Measurements from ENCODE around the gene BEND6. TPM values are rescaled to one million over a fixed set of nuclear protein-coding genes. Genes with fewer than 3 reads are reported as not detected.

The BEND6 gene
- total RNA-seq, 3 donors from 2014 or later: 0.17 to 1.4 (median 0.31) TPM

DNA sequence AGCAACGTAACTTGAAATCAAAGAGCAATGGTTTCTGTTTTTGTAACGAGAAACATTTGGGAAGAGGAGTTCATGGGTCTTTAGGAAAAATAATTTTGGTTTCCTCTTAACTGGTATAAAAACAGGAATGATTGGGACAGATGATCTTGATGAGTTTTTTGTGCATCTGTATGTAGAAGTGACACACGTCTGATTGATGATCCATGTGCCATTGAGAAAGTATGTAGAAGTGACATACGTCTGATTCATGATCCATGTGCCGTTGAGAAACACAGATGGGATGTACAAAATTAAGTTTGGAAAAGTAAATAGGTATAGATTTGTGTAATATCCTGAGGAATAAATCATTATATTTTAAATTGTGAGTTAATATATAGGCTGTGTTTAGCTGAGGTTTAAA is 93.7 kb downstream of the BEND6 start:
- no peak for ATAC-seq
- no peak for DNase-seq
- H3K9me3 ChIP-seq: no peaks in the 10 kb centered on the region
- H3K4me1 ChIP-seq (ENCODE audit: low read depth): no peaks in the 10 kb centered on the region
- H3K36me3 ChIP-seq (ENCODE audit: low read depth): no peaks in the 10 kb centered on the region
- no peak overlapping the region for H3K4me3 ChIP-seq
- TF ChIP-seq, protein P1, sequence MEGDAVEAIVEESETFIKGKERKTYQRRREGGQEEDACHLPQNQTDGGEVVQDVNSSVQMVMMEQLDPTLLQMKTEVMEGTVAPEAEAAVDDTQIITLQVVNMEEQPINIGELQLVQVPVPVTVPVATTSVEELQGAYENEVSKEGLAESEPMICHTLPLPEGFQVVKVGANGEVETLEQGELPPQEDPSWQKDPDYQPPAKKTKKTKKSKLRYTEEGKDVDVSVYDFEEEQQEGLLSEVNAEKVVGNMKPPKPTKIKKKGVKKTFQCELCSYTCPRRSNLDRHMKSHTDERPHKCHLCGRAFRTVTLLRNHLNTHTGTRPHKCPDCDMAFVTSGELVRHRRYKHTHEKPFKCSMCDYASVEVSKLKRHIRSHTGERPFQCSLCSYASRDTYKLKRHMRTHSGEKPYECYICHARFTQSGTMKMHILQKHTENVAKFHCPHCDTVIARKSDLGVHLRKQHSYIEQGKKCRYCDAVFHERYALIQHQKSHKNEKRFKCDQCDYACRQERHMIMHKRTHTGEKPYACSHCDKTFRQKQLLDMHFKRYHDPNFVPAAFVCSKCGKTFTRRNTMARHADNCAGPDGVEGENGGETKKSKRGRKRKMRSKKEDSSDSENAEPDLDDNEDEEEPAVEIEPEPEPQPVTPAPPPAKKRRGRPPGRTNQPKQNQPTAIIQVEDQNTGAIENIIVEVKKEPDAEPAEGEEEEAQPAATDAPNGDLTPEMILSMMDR (IDR thresholded peaks at IDR 0.05): no peak
- intact Hi-C loops (cut with DNase I, micrococcal nuclease): no loop called here

DNA sequence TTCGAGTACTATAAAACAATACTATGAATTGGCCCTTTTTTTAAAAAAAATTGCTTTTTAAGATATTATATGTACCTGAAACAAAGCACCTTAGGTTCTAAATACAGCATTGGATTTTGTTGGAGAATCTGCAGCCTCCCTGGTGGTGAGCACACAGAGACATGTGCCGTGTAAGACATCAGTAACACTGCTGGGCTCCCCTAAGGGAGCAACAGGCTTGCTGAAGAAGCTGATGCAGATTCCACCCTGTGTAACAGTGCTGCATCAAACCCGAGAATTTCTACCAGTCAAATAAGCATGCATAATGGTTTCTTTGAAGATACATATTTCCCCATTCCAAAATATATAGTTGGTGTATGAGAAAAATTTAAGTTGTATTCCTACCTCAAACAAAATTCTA is 108.9 kb downstream of the BEND6 start:
- intact Hi-C loops (cut with DNase I, micrococcal nuclease): no loop called here
- no peak for DNase-seq
- no peak for ATAC-seq
- H3K4me1 ChIP-seq (ENCODE audit: low read depth): no peaks in the 10 kb centered on the region
- H3K4me3 ChIP-seq: no peak overlapping the region
- H3K36me3 ChIP-seq (ENCODE audit: low read depth): no peaks in the 10 kb centered on the region
- TF ChIP-seq, protein P1 (IDR thresholded peaks at IDR 0.05): no peak
- H3K9me3 ChIP-seq: no peaks in the 10 kb centered on the region

DNA sequence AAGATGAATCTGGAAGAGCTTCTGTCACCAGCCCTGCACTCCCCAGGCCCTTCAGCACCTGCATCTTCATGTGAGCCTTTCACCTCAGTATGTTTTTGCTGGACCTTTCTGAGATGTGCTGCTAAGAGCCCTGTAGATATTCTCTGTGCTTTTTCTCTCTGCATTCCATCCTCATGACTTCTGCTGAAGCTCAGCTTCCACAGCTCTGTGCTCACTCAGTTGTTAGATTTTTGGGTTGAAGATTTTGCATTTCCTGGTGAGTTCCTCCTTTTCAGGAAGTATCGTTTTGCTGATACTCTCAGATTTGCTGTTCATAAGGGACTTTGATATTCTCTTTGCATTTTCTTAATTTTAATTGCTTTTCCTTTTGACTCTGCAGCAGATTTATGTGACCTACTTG is 109.9 kb downstream of the BEND6 start:
- H3K4me1 ChIP-seq (ENCODE audit: low read depth): no peaks in the 10 kb centered on the region
- ATAC-seq: no peak
- H3K4me3 ChIP-seq: no peak overlapping the region
- H3K9me3 ChIP-seq: no peaks in the 10 kb centered on the region
- no peaks in the 10 kb centered on the region for H3K36me3 ChIP-seq (ENCODE audit: low read depth)
- TF ChIP-seq, protein P1 (IDR thresholded peaks at IDR 0.05): no peak
- no peak for DNase-seq
- intact Hi-C loops (cut with DNase I, micrococcal nuclease): no loop called here

DNA sequence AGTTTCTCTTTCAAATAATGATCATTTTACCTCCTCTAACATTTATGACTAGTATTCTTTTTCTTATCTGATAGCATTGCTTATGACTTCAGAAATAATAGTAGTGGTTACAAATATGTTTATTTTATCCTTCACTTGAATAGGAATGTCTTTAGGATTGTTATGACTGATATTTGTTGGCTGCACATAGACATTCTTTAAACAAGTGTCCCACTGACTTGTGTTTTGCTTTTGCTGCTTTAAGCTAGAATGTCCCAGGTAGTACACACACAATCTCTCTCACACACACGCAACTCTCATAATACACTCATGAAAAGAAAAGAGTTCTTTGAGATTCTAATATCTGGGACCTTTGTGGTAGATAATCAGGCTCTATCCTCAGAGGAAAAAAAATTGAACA is 113.2 kb downstream of the BEND6 start:
- DNase-seq: no peak
- TF ChIP-seq, protein P1 (IDR thresholded peaks at IDR 0.05): no peak
- ATAC-seq: no peak

DNA sequence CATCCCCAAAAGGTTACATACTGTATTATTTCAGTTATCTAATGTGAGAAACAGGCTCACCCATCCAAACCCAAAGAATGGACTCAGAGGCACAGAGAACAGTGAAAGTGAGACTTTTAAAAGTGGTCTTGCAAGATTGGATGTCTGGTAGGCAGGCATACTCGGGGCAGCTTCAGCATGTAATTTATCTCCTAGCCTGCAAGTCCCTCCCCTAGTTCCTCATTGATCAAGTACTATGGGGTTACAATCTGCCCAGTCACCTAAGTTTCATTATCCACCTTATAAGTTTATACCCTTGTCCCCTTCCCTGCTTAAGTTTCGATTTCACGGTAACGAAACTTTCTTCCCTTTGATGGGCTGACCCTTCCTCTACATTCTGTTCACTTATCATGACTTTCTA is 114.3 kb downstream of the BEND6 start:
- ATAC-seq (no peak), DNase-seq (no peak)
- Histone ChIP-seq H3K9me3 (no peaks in the 10 kb centered on the region), H3K4me3 (no peak overlapping the region), H3K36me3 (ENCODE audit: low read depth) (no peaks in the 10 kb centered on the region), H3K4me1 (ENCODE audit: low read depth) (no peaks in the 10 kb centered on the region)
- intact Hi-C loops (cut with DNase I, micrococcal nuclease): no loop called here
- TF ChIP-seq, protein P1 (IDR thresholded peaks at IDR 0.05): no peak

More for the DNA sequence above, 113.2 kb downstream of the BEND6 start:
- Histone ChIP-seq H3K4me3 (no peak overlapping the region), H3K4me1 (ENCODE audit: low read depth) (no peaks in the 10 kb centered on the region), H3K36me3 (ENCODE audit: low read depth) (no peaks in the 10 kb centered on the region), H3K9me3 (no peaks in the 10 kb centered on the region)
- intact Hi-C loops (cut with DNase I, micrococcal nuclease): no loop called here

DNA sequence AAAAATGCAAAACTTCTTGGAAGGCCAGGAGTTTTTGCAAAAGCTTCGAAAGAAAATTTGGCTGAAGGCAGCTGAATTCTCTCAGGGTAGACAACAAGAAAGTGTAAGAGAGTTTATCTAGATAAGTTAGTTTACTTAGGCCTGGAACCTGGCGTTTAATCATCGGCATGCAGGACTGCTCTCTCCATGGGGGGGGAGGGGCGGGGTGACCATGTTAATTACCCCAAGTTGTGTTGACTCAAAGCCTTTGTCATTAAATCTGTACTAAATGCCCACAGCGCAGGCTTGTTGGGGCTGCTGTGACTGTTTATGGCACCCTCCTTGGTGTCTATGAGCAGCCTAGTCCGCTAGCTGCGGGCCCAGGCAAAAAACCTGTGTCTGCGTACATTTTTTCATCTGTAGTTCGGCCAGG is 115.0 kb downstream of the BEND6 start:
- intact Hi-C loops (cut with DNase I, micrococcal nuclease): no loop called here
- TF ChIP-seq, protein P1 (IDR thresholded peaks at IDR 0.05): no peak

More for the DNA sequence above, 115.0 kb downstream of the BEND6 start:
- Histone ChIP-seq H3K9me3 (no peaks in the 10 kb centered on the region), H3K4me1 (ENCODE audit: low read depth) (no peaks in the 10 kb centered on the region), H3K36me3 (ENCODE audit: low read depth) (no peaks in the 10 kb centered on the region), H3K4me3 (no peak overlapping the region)
- ATAC-seq (no peak), DNase-seq (no peak)
